Esophagus muscularis mucosa (tissue), 4 donors: ENCODE results near the gene PAM16. TPM values are rescaled to one million over a fixed set of nuclear protein-coding genes. Genes with fewer than 3 reads are reported as not detected.
A peak's percentile ranks its signal among the peaks of the same experiment; 100 is the strongest.

Experiments
- DNase-seq: peaks from one replicate; pipeline ENCODE4 v3.0.0-alpha.2; 2017; ENCODE audit errors: extremely low spot score
- H3K27ac ChIP-seq, 4 donors: fragments of 200-600 bp; sonication (generic); replicated peaks in 1 of 4; 1 replicate in 3 of 4; 2 replicates in 1 of 4; pipeline ENCODE4 v1.5.1; 2016 to 2019; ENCODE audit warnings: mild to moderate bottlenecking in 1 of 4
- H3K27me3 ChIP-seq, 4 donors: fragments of 200-600 bp; sonication (generic); one replicate each; pipeline versions ENCODE4 v1.5.1 to v1.6.0; 2016 to 2019
- H3K36me3 ChIP-seq, 4 donors: fragments of 200-600 bp; sonication (generic); one replicate each; pipeline ENCODE4 v1.5.1; 2016 to 2019
- H3K4me1 ChIP-seq, 4 donors: fragments of 200-600 bp; sonication (generic); one replicate each; pipeline ENCODE4 v1.5.1; 2016 to 2019
- H3K4me3 ChIP-seq, 4 donors: fragments of 200-600 bp; sonication (generic); 1 replicate in 2 of 4; 2 replicates in 2 of 4; pipeline ENCODE4 v1.5.1; 2016 to 2019; ENCODE audit warnings: mild to moderate bottlenecking in 4 of 4, moderate library complexity in 1 of 4
- H3K9me3 ChIP-seq, 4 donors: fragments of 200-600 bp; sonication (generic); 1 replicate in 3 of 4; 2 replicates in 1 of 4; pipeline ENCODE4 v1.5.1; 2016 to 2019
- CTCF ChIP-seq, 3 experiments: fragments of 200-600 bp in 2 of 3; fragments of 450-650 bp in 1 of 3; sonication (generic) in 2 of 3; IDR thresholded peaks; one replicate each; pipeline ENCODE4 v1.5.1; 2017 to 2019; ENCODE audit warnings: antibody characterized with exemption in 3 of 3, mild to moderate bottlenecking in 2 of 3, moderate library complexity in 1 of 3
- EP300 ChIP-seq: sonication (generic); formaldehyde crosslinking; IDR thresholded peaks from one replicate; pipeline ENCODE4 v1.6.1; 2017; ENCODE audit warnings: antibody characterized with exemption
- POLR2A ChIP-seq: fragments of 450-650 bp; IDR thresholded peaks from one replicate; pipeline ENCODE4 v1.6.1; 2017; ENCODE audit warnings: antibody characterized with exemption, moderate library complexity, mild to moderate bottlenecking, low read depth
- POLR2AphosphoS5 ChIP-seq, 2 donors: sonication (generic); formaldehyde crosslinking; IDR thresholded peaks; one replicate each; pipeline ENCODE4 v1.6.1; 2017; ENCODE audit warnings: antibody characterized with exemption in 2 of 2
- WGBS: methylation state at CpG from one replicate; pipeline ENCODE4 v1.1.5; 2018; 5-methylcytosine and 5-hydroxymethylcytosine counted together
- intact Hi-C: fragments of 100-400 bp; cut with DNase I; formaldehyde crosslinking; loops from one replicate; pipeline ENCODE4 v1.15.1; 2023
- total RNA-seq, 4 donors: library from RNA; depleted of rRNA; stranded (reverse); fragments of >200 nt; gene quantifications; one replicate each; pipeline versions ENCODE4 v1.1.0 to v1.2.1, GENCODE V29; 2016

PAM16 gene
- total RNA-seq, 4 donors from 2014 or later, result 24.5 to 44.1 (median 40.2) TPM

DNA sequence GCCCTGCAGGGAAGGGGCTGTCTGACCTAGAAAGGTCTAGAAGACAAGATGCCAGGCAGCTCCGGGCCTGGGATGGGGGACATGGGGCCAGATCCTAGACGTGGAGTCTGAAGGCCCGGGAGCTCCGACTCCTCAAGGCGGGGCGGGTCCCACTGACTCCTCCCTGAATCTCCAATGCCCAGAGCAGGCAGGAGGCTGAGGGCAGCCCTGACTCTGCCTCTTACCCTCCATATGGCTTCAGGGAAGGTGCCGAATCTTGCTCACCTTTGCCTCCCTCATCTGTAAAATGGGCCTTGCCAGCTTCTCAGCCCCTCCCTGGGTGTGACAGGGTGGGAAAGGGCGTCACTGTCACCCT lies 35.3 kb upstream of the PAM16 start:
- 89% methylated on average over 3 of the region's 8 CpGs for WGBS
- peaks cover 15 to 59% (median 35%) of the 10 kb centered on the region in 4 donors for H3K4me1 ChIP-seq
- H3K27ac ChIP-seq, result peak overlapping the region; percentile 28 to 62 (median 38)
- H3K9me3 ChIP-seq, result no peaks in the 10 kb centered on the region
- intact Hi-C loops, result no loop called here
- TF ChIP-seq CTCF (IDR thresholded peaks at IDR 0.05) (no peak), POLR2A (no peak), POLR2AphosphoS5 (IDR thresholded peaks at IDR 0.05) (no peak), EP300 (no peak)
- H3K27me3 ChIP-seq, result no peaks in the 10 kb centered on the region
- H3K4me3 ChIP-seq, result no peak overlapping the region
- DNase-seq, result no peak
- peaks cover 10 to 94% (median 60%) of the 10 kb centered on the region in 4 donors for H3K36me3 ChIP-seq

GRCh38 chr16:4385789-4386450 lies 34.8 kb upstream of the PAM16 start:
- DNase-seq, result no peak
- H3K9me3 ChIP-seq, result no peaks in the 10 kb centered on the region
- TF ChIP-seq EP300 (no peak), POLR2A (no peak)
- intact Hi-C loops, result no loop called here
- peaks cover 15 to 99% (median 64%) of the 10 kb centered on the region in 4 donors for H3K36me3 ChIP-seq
- H3K27ac ChIP-seq, result peak overlapping the region; percentile 2 to 62 (median 38)
- H3K4me1 ChIP-seq, result peaks cover 15 to 59% (median 35%) of the 10 kb centered on the region in 4 donors
- WGBS, result 84% methylated on average over 11 of the region's 11 CpGs
- H3K27me3 ChIP-seq, result no peaks in the 10 kb centered on the region
- no peak overlapping the region for H3K4me3 ChIP-seq

- peaks cover 15 to 66% (median 38%) of the 10 kb centered on the region in 4 donors for H3K4me1 ChIP-seq
- H3K9me3 ChIP-seq, result no peaks in the 10 kb centered on the region
- peaks cover 16 to 99% (median 67%) of the 10 kb centered on the region in 4 donors for H3K36me3 ChIP-seq
- TF ChIP-seq POLR2A, result no peak
- TF ChIP-seq EP300, result no peak
- TF ChIP-seq POLR2AphosphoS5 (IDR thresholded peaks at IDR 0.05), result no peak
- no peak for TF ChIP-seq CTCF (IDR thresholded peaks at IDR 0.05)
- peak overlapping the region in 2 of 4 donors; percentile 2 to 45 for H3K27ac ChIP-seq
- 89% methylated on average over 8 of the region's 20 CpGs for WGBS
- no peak for DNase-seq
- intact Hi-C loops, result no loop called here
- H3K27me3 ChIP-seq, result no peaks in the 10 kb centered on the region
- H3K4me3 ChIP-seq, result no peak overlapping the region
Measured at GRCh38 chr16:4385066-4385788, 34.1 kb upstream of the PAM16 start.

DNA sequence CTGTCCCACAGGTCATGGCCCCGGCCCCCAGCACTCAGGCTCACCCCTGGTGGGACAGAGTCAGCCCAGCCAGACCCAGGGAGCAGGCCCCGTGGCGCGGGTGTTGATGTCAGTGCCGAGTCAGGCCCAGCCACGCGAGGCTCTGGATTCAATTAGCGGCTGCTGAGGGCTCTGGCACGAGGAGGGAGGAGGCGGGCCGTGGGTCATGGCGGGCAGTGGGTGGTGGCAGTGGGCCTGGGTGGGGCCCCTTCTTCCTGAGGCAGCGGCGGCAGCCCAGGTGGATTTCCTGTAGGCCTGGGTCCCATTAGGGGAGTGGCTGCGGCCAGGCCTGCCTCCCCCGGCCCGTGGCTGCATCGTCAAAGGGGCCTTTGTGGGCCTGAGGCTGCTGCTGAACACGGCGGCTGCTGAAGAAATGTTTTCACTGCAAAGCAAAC lies 33.4 kb upstream of the PAM16 start:
- peaks cover 15 to 64% (median 38%) of the 10 kb centered on the region in 4 donors for H3K4me1 ChIP-seq
- 83% methylated on average over 4 of the region's 20 CpGs for WGBS
- DNase-seq, result no peak
- TF ChIP-seq CTCF (IDR thresholded peaks at IDR 0.05), result no peak
- TF ChIP-seq POLR2AphosphoS5 (IDR thresholded peaks at IDR 0.05), result no peak
- TF ChIP-seq EP300, result no peak
- TF ChIP-seq POLR2A, result no peak
- peaks cover 16 to 92% (median 68%) of the 10 kb centered on the region in 4 donors for H3K36me3 ChIP-seq
- peak overlapping the region in 1 of 4 donors; percentile 16 for H3K27ac ChIP-seq
- no peaks in the 10 kb centered on the region for H3K9me3 ChIP-seq
- H3K4me3 ChIP-seq, result no peak overlapping the region
- H3K27me3 ChIP-seq, result no peaks in the 10 kb centered on the region
- intact Hi-C loops, result no loop called here
